ENCODE measurements around the gene CYREN.

The CYREN gene

GRCh38 chr7:135121868-135122267, 48.6 kb downstream of the CYREN start:
- Histone ChIP-seq H3K9me3 (ENCODE audit: severe bottlenecking) (no peaks in the 10 kb centered on the region), H3K4me3 (ENCODE audit: low read depth, low read length) (no peak overlapping the region), H3K27ac (peak overlapping the region; percentile 76), H3K27me3 (ENCODE audit: insufficient read depth, low read depth, severe bottlenecking) (no peaks in the 10 kb centered on the region), H3K36me3 (no peaks in the 10 kb centered on the region)
- DNase-seq: peak; percentile 94
- no peak for TF ChIP-seq CTCF (IDR thresholded peaks at IDR 0.05; ENCODE audit: low read depth, low read length)

GRCh38 chr7:135117096-135117495, 53.4 kb downstream of the CYREN start:
- H3K9me3 ChIP-seq (ENCODE audit: severe bottlenecking): no peaks in the 10 kb centered on the region
- no peak overlapping the region for H3K27ac ChIP-seq
- TF ChIP-seq CTCF (IDR thresholded peaks at IDR 0.05; ENCODE audit: low read depth, low read length): no peak
- H3K27me3 ChIP-seq (ENCODE audit: insufficient read depth, low read depth, severe bottlenecking): no peaks in the 10 kb centered on the region
- DNase-seq: no peak
- H3K4me3 ChIP-seq (ENCODE audit: low read depth, low read length): no peak overlapping the region
- H3K36me3 ChIP-seq: no peaks in the 10 kb centered on the region

Data from WERI-Rb-1 (cell line).